Activated T-helper 2 cell treated with anti-CD3 and anti-CD28 coated beads, Interferon-gamma antibody, Interleukin-2, Interleukin-4, amounts not matched to agents 10 μg/mL and 5 μg/mL and 100 μg/mL, durations not matched to agents 14 hours and 24 hours and 36 hours (primary cell): Measurements from ENCODE around the gene MSRB2. TPM values are rescaled to one million over a fixed set of nuclear protein-coding genes. Genes with fewer than 3 reads are reported as not detected.

Source experiments
- DNase-seq: peaks from one replicate; pipeline ENCODE4 v3.0.0; 2021; ENCODE audit warnings: low spot score
- H3K27ac Mint-ChIP-seq: one replicate; pipeline ENCODE4 v1.8.0; 2021; ENCODE audit warnings: mixed read lengths
- H3K27me3 Mint-ChIP-seq: one replicate; pipeline ENCODE4 v1.8.0; 2021; ENCODE audit warnings: low read depth, mixed read lengths
- H3K36me3 Mint-ChIP-seq: one replicate; pipeline ENCODE4 v1.8.0; 2021; ENCODE audit warnings: low read depth, mixed read lengths
- H3K4me1 Mint-ChIP-seq: one replicate; pipeline ENCODE4 v1.8.0; 2021; ENCODE audit warnings: low read depth, mixed read lengths
- H3K4me3 Mint-ChIP-seq: one replicate; pipeline ENCODE4 v1.8.0; 2021; ENCODE audit warnings: low read depth, mild to moderate bottlenecking, moderate library complexity, mixed read lengths
- H3K9me3 Mint-ChIP-seq: one replicate; pipeline ENCODE4 v1.8.0; 2021; ENCODE audit warnings: mixed read lengths
- intact Hi-C: fragments of 100-400 bp; cut with micrococcal nuclease; formaldehyde crosslinking; loops from one replicate; pipeline ENCODE4 v1.15.1; 2023
- total RNA-seq: library from RNA; stranded (reverse); gene quantifications from 2 replicates; pipeline ENCODE4 v1.2.3, GENCODE V29; 2022

Gene MSRB2
- total RNA-seq, 1 donor from 2014 or later = 4.0 TPM

GRCh38 chr10:23078114-23078513 is 17.3 kb upstream of the MSRB2 start:
- Mint-ChIP-seq H3K27ac (no peak overlapping the region), H3K9me3 (no peaks in the 10 kb centered on the region), H3K4me1 (no peaks in the 10 kb centered on the region), H3K36me3 (no peaks in the 10 kb centered on the region), H3K27me3 (peaks cover 44% of the 10 kb centered on the region), H3K4me3 (no peak overlapping the region)
- intact Hi-C loops = no loop called here
- no peak for DNase-seq

- H3K27ac Mint-ChIP-seq = no peak overlapping the region
- intact Hi-C loops = no loop called here
- peaks cover 46% of the 10 kb centered on the region for H3K27me3 Mint-ChIP-seq
- H3K4me1 Mint-ChIP-seq = no peaks in the 10 kb centered on the region
- DNase-seq = no peak
- H3K4me3 Mint-ChIP-seq = no peak overlapping the region
- no peaks in the 10 kb centered on the region for H3K9me3 Mint-ChIP-seq
- no peaks in the 10 kb centered on the region for H3K36me3 Mint-ChIP-seq
Observed at GRCh38 chr10:23079700-23080099, 15.7 kb upstream of the MSRB2 start.

GRCh38 chr10:23080262-23080661 is 15.1 kb upstream of the MSRB2 start:
- peaks cover 45% of the 10 kb centered on the region for H3K27me3 Mint-ChIP-seq
- H3K27ac Mint-ChIP-seq = no peak overlapping the region
- H3K4me1 Mint-ChIP-seq = no peaks in the 10 kb centered on the region
- H3K36me3 Mint-ChIP-seq = no peaks in the 10 kb centered on the region
- H3K4me3 Mint-ChIP-seq = no peak overlapping the region
- no peaks in the 10 kb centered on the region for H3K9me3 Mint-ChIP-seq
- DNase-seq = no peak
- intact Hi-C loops = no loop called here

GRCh38 chr10:23081221-23081750 is 14.1 kb upstream of the MSRB2 start:
- Mint-ChIP-seq H3K27me3 (peaks cover 41% of the 10 kb centered on the region), H3K27ac (no peak overlapping the region), H3K4me3 (no peak overlapping the region), H3K4me1 (no peaks in the 10 kb centered on the region), H3K36me3 (no peaks in the 10 kb centered on the region), H3K9me3 (no peaks in the 10 kb centered on the region)
- intact Hi-C loops = no loop called here
- DNase-seq = no peak

GRCh38 chr10:23081891-23082290 is 13.5 kb upstream of the MSRB2 start:
- intact Hi-C loops = no loop called here
- Mint-ChIP-seq H3K27me3 (peaks cover 42% of the 10 kb centered on the region), H3K27ac (no peak overlapping the region), H3K36me3 (no peaks in the 10 kb centered on the region), H3K4me3 (no peak overlapping the region), H3K9me3 (no peaks in the 10 kb centered on the region), H3K4me1 (no peaks in the 10 kb centered on the region)
- DNase-seq = no peak

- intact Hi-C loops = no loop called here
- no peaks in the 10 kb centered on the region for H3K4me1 Mint-ChIP-seq
- H3K4me3 Mint-ChIP-seq = no peak overlapping the region
- no peak overlapping the region for H3K27ac Mint-ChIP-seq
- H3K27me3 Mint-ChIP-seq = peaks cover 27% of the 10 kb centered on the region
- no peaks in the 10 kb centered on the region for H3K9me3 Mint-ChIP-seq
- H3K36me3 Mint-ChIP-seq = no peaks in the 10 kb centered on the region
- DNase-seq = no peak
Observed at GRCh38 chr10:23088609-23089008, 6.8 kb upstream of the MSRB2 start.

- H3K27ac Mint-ChIP-seq = peak overlapping the region; percentile 69
Observed at GRCh38 chr10:23094786-23095403, 484 bp upstream of the MSRB2 start.

GRCh38 chr10:23095966-23096801 is 805 bp downstream of the MSRB2 start:
- intact Hi-C loops = loop anchor here (1.0 to 10.0 kb wide), 6 partner anchors 269 to 1093 kb away; partner anchors contain the start of genes DNAJC1 and PIP4K2A
- peaks cover 13% of the 10 kb centered on the region for H3K9me3 Mint-ChIP-seq
- H3K4me1 Mint-ChIP-seq = peaks cover 44% of the 10 kb centered on the region
- H3K27me3 Mint-ChIP-seq = peaks cover 17% of the 10 kb centered on the region
- DNase-seq = peak; percentile 19
- H3K36me3 Mint-ChIP-seq = peaks cover 7% of the 10 kb centered on the region
- H3K27ac Mint-ChIP-seq = peak overlapping the region; percentile 83
- H3K4me3 Mint-ChIP-seq = peak overlapping the region; percentile 88

More at GRCh38 chr10:23094786-23095403, 484 bp upstream of the MSRB2 start:
- Mint-ChIP-seq H3K36me3 (peaks cover 4% of the 10 kb centered on the region), H3K4me3 (peak overlapping the region; percentile 79), H3K9me3 (peaks cover under 1% of the 10 kb centered on the region), H3K4me1 (peaks cover 35% of the 10 kb centered on the region), H3K27me3 (peaks cover 17% of the 10 kb centered on the region)
- DNase-seq = no peak
- intact Hi-C loops = loop anchor here (1.0 to 10.0 kb wide), 5 partner anchors 270 to 1092 kb away; partner anchors contain the start of genes DNAJC1 and PIP4K2A

- H3K9me3 Mint-ChIP-seq = peaks cover 16% of the 10 kb centered on the region
- H3K4me1 Mint-ChIP-seq = peaks cover 44% of the 10 kb centered on the region
- peaks cover 11% of the 10 kb centered on the region for H3K36me3 Mint-ChIP-seq
- no peak for DNase-seq
- peak overlapping the region; percentile 83 for H3K27ac Mint-ChIP-seq
- H3K27me3 Mint-ChIP-seq = peaks cover 13% of the 10 kb centered on the region
- H3K4me3 Mint-ChIP-seq = peak overlapping the region; percentile 88
- intact Hi-C loops = loop anchor here (2.0 to 10.0 kb wide), 5 partner anchors 268 to 845 kb away; partner anchors contain the start of gene PIP4K2A
Observed at GRCh38 chr10:23096802-23097549, 1.6 kb downstream of the MSRB2 start.

- Mint-ChIP-seq H3K4me3 (no peak overlapping the region), H3K36me3 (peaks cover 14% of the 10 kb centered on the region), H3K27me3 (peaks cover 5% of the 10 kb centered on the region), H3K9me3 (peaks cover 16% of the 10 kb centered on the region), H3K27ac (no peak overlapping the region), H3K4me1 (peaks cover 44% of the 10 kb centered on the region)
- intact Hi-C loops = loop anchor here (5.0 to 10.0 kb wide), 4 partner anchors 266 to 847 kb away; partner anchors contain the start of gene PIP4K2A
- no peak for DNase-seq
Observed at GRCh38 chr10:23099079-23099478, 3.7 kb downstream of the MSRB2 start.

- no peak overlapping the region for H3K27ac Mint-ChIP-seq
- H3K9me3 Mint-ChIP-seq = peaks cover 16% of the 10 kb centered on the region
- peaks cover 42% of the 10 kb centered on the region for H3K4me1 Mint-ChIP-seq
- DNase-seq = no peak
- no peaks in the 10 kb centered on the region for H3K27me3 Mint-ChIP-seq
- no peak overlapping the region for H3K4me3 Mint-ChIP-seq
- H3K36me3 Mint-ChIP-seq = peaks cover 17% of the 10 kb centered on the region
- intact Hi-C loops = loop anchor here (5.0 to 10.0 kb wide), 4 partner anchors 265 to 848 kb away; partner anchors contain the start of gene PIP4K2A
Observed at GRCh38 chr10:23099816-23100215, 4.4 kb downstream of the MSRB2 start.

GRCh38 chr10:23100331-23101030 is 5.1 kb downstream of the MSRB2 start:
- peaks cover 22% of the 10 kb centered on the region for H3K36me3 Mint-ChIP-seq

More at GRCh38 chr10:23100331-23101030, 5.1 kb downstream of the MSRB2 start:
- intact Hi-C loops = no loop called here
- Mint-ChIP-seq H3K4me3 (no peak overlapping the region), H3K27me3 (no peaks in the 10 kb centered on the region), H3K4me1 (peaks cover 38% of the 10 kb centered on the region), H3K27ac (peak overlapping the region; percentile 52), H3K9me3 (peaks cover 16% of the 10 kb centered on the region)
- no peak for DNase-seq
